GM12872 (cell line): ENCODE measurements around the gene TNFRSF14.

Experiments used
- TF ChIP-seq, protein P1 (sequence below): IDR thresholded peaks from 3 replicates; pipeline ENCODE4 v1.5.1; 2011; ENCODE audit warnings: low read depth, mild to moderate bottlenecking, low read length, moderate library complexity; ENCODE audit not compliant: insufficient read depth

TNFRSF14 gene

DNA sequence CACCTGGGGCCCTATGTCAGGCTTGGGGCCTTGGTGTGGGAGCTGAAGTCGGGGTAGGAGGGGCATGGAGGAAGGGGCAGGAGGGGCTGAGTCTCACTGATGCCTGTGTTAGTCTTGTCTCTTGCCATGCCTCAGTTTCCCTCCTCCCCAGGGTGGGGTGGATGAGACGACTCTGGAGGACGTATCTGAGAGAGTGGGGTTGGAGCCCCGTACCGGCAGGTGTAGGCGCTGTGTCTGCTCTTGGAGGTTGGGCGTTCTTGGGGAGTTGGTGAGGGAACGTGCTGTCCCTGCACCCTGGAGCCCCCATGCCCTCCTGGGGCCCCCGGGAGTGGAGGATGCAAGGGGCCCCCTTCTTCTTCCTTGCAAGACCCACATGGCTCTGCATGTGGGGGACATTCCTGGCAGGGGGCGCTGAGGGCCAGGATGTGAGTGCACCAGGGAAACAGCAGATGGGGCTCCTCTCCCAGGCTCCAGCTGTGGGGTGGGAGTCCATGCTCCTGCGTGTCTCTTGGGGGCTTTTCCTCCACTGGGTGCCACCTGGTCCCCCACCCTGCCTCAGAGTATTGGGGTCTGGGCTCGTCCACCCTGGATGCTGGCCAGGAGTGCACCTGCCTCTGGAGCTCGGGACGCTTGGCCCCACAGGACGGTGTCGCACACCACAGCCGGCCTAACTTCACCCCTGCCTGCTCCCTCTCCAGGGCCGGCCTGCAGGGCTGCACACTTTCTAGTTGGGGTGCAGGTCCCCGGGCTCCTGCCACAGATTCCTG is 1.4 kb upstream of the TNFRSF14 start:
- TF ChIP-seq, protein P1, sequence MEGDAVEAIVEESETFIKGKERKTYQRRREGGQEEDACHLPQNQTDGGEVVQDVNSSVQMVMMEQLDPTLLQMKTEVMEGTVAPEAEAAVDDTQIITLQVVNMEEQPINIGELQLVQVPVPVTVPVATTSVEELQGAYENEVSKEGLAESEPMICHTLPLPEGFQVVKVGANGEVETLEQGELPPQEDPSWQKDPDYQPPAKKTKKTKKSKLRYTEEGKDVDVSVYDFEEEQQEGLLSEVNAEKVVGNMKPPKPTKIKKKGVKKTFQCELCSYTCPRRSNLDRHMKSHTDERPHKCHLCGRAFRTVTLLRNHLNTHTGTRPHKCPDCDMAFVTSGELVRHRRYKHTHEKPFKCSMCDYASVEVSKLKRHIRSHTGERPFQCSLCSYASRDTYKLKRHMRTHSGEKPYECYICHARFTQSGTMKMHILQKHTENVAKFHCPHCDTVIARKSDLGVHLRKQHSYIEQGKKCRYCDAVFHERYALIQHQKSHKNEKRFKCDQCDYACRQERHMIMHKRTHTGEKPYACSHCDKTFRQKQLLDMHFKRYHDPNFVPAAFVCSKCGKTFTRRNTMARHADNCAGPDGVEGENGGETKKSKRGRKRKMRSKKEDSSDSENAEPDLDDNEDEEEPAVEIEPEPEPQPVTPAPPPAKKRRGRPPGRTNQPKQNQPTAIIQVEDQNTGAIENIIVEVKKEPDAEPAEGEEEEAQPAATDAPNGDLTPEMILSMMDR, result peak; percentile 83

DNA sequence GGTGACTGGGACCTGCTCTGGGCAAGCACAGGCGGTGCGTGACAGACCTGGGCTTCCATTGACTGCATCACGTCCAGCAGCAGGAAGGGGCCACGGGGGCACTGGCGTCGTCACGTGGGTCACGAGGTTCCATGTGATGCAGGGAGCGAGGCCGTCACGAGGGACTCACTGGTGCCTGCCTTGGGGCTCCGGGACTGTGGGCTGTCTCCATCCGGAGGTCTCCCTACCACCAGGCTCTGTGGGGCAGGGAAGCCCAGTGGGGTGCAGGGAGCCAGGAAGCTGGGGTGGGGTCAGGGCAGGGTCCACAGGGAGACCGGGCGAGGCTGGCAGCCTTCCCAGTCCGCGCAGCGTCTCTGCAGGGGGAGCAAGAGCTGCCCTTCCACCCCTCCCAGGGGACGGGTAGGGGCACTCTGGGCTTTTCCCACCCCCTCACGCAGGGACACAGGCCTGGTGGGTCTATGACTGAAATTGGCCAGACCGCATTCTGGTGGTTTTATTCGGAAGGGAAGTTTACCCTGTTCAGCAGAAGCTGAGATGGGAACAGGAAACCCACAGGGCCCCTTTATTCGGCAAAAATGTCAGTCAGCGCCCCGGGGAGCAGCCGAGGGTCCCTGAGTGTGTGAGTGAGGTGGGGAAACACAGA is 416 bp upstream of the TNFRSF14 start:
- TF ChIP-seq, protein P1, result no peak

DNA sequence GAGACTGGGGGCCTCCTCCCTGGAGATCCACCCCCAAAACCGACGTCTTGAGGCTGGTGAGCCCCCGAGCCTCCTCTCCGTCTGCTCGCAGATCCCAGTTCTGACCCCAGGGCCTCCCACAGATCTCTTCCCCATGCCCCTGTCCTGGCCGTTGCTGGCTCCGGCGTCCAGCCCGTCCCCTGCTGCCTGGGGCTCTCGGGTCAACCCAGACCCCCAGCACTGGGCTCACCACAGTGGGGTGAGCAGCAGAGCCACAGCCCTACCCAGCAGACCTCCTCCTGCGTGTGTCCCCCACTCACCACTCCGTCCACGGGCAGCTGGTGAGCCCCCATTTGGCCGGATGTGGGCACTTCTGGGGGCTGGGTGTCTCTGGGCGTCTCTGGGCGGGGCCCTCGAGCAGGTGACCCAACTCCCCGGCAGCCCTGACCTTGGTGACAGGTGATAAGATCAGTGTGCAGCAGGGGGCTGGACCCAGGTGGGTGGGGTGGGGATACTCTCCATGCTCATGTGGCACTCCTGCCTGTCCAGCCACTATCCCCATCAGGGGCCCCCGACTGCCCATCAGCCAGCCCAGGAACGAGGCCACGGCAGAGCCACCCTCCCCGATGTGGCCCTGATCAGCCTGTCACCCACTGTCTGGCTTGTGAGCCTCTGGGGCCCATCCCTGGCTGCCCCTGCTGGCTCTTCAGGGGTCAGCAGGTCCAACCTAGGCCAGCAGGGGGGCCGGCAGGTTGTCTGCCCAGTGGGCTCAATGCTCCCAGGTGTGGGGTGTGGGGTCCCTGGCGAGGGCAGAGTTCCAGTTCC is 709 bp downstream of the TNFRSF14 start:
- TF ChIP-seq, protein P1, result peak; percentile 27; the same call in 2 of the 3 replicates

DNA sequence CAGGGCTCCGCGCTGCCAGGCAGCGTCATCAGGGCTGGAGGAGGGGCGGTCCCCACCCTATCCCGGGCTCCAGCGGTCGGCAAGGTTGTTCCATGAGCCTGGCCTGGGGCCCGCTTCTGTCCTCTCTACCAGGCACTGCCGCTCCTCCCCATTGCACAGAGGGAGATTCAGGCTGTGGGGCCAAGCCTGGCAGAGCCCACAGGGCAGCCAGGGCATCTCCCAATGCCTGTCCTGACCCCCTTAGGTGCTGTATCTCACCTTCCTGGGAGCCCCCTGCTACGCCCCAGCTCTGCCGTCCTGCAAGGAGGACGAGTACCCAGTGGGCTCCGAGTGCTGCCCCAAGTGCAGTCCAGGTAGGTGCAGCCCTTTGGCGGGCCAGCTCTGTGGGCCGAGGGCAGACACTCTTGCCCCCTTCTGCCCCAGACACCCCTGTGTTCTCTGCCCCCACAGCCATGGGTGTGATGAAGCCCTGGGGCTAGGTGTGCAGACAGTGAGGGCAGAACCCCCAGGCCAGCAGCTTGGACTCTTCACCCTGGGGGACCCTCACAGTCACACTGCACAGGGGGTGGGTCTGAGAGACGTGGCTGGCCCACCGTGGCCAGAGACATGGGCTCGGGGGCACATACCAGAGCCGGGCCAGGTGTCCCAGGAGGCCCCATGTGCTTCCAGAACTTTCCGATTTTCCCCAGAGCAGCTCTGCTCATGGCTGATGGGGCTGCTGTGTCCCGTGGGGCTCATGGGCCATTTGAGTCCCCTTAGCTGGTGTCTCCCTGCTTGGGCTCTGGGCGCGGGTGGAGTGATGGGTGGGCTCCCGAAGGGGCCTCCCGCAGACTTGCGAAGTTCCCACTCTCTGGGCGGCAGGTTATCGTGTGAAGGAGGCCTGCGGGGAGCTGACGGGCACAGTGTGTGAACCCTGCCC is 1.6 kb downstream of the TNFRSF14 start:
- TF ChIP-seq, protein P1, result no peak

DNA sequence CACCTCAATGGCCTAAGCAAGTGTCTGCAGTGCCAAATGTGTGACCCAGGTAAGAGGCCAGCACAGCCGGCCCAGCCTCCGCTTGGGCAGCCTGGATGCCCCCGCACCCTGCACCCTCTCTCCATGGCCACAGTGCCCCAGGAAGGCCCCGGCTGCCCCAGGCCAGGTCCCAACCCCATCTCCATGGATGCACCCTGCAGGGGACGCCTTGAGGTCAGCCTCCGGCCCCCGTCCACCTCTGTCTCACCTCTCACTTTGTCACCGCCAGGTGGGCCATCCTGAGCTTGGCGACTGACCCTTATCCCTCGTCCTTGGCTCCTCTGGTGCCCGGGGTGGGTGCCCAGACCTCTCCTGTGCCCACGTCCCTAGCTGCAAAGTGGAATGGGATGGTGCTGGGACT is 2.2 kb downstream of the TNFRSF14 start:
- TF ChIP-seq, protein P1, result no peak

DNA sequence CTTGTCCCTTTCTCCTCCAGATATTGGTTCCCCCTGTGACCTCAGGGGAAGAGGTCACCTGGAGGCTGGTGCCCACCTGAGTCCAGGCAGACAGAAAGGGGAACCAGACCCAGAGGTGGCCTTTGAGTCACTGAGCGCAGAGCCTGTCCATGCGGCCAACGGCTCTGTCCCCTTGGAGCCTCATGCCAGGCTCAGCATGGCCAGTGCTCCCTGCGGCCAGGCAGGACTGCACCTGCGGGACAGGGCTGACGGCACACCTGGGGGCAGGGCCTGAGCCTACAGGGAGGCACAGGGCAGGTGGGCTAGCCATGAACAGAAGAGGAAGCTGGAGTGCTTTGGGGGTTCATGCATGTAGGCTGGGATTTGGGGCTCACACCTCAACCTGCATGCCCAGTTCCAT is 2.7 kb downstream of the TNFRSF14 start:
- TF ChIP-seq, protein P1, result no peak
